GM19324 (cell line): ENCODE measurements around the gene CAMKV.
"Not testable (repeated sequence)": the region's sequence is repeated elsewhere in the genome, so short reads cannot be mapped to it uniquely, and the experiment has no call there.

ENCODE experiments used
- ATAC-seq: cut with Tn5 transposase; IDR thresholded peaks from one replicate; pipeline ENCODE4 v1.9.1; 2021; ENCODE audit warnings: mild to moderate bottlenecking, moderate library complexity; ENCODE audit not compliant: unreplicated experiment, low FRiP score

CAMKV gene, protein sequence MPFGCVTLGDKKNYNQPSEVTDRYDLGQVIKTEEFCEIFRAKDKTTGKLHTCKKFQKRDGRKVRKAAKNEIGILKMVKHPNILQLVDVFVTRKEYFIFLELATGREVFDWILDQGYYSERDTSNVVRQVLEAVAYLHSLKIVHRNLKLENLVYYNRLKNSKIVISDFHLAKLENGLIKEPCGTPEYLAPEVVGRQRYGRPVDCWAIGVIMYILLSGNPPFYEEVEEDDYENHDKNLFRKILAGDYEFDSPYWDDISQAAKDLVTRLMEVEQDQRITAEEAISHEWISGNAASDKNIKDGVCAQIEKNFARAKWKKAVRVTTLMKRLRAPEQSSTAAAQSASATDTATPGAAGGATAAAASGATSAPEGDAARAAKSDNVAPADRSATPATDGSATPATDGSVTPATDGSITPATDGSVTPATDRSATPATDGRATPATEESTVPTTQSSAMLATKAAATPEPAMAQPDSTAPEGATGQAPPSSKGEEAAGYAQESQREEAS

DNA sequence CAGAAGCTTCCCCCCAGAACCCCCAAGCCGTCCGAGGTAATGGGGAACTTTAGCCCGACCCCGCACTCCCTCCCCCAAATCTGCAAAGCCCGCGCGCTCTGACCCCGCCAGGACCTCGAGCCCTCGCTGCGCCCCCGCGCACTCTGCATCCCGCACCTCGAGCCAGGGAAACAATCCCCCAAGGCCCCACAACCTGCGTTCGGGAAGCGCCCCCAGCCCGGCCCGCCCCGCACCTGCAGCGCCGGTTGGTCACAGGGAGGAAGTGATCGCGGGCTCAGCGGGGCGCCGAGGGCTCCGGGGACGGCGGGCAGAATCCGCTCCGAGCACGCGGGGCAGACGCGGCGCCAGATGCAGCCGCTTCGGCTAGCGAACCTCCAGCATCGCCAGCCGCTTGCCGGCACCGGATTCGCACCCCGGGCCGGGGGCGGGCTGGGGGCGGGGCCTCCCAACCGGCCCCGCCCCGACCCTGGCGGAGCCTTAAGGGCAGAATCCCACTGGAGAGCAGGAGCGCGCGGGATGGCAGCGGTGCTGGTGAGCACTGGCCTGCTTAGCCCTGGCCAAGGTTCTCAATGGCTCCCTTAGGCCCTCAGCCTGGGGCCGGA, at the start of gene CAMKV:
Gene CAMKV, minus strand, starts transcription at position 382 of the 602 bp plus-strand sequence. CDS start 7,518 bp downstream, outside the sequence.
- ATAC-seq: no peak

DNA sequence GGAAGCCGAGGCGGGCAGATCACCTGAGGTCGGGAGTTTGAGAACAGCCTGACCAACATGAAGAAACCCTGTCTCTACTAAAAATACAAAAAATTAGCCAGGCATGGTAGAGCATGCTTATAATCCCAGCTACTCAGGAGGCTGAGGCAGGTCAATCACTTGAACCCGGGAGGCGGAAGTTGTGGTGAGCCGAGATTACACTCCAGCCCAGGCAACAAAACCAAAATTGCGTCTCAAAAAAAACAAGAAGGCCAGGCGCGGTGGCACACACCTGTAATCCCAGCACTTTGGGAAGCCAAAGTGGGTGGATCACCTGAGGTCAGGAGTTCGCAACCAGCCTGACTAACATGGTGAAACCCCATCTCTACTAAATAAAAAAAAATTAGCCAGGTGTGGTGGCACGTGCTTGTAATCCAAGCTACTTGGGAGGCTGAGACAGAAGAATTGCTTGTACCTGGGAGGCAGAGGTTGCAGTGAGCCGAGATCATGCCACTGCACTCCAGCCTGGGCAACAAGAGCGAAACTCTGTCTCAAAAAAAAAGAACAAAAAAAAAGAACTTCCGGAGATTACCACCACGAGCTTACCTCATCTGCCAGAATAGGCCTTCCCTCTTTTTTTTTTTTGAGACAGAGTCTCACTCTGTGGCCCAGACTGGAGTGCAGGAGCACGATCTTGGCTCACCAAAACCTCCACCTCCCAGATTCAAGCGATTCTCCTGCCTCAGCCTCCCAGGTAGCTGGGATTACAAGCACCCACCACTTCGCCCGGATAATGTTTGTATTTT, 48.3 kb upstream of the CAMKV start:
- not testable (repeated sequence) for ATAC-seq

DNA sequence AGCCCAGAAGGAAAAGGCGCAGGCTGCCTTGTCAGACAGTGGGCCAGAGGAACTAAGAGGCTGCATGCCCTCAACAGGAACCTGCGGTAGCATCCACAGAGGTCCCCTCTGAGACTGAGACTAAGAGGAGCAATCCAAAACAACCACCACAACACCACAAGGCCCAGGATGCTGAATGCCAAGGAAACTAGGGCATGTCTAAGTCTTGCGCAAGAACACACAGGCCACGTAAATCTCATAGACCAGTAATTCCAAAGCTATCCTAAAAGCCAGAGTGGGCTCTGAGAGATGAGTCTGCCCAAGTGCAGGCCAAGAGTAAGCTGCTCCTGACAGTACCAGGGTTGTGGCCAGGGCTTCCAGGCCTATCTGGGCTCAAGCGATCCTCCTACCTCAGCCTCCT, 47.0 kb upstream of the CAMKV start:
- no peak for ATAC-seq

DNA sequence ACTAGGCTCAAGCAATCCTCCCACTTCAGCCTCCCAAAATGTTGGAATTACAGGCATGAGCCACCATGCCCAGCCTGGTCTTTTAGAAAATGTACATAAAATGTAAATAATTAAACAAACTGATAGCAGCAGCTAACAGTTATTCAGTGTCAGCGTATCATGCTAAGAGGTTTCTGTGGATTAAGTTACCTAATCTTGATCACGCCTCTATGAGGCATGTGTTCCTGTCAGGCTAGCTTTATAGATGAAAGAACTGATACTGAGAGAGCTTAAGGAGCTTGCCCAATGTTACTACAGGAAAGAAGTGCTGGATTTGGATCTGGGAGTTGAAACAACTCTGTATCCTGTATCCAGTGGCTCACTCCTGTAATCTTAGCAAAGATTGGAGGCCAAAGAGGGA, 45.2 kb upstream of the CAMKV start:
- ATAC-seq: no peak

DNA sequence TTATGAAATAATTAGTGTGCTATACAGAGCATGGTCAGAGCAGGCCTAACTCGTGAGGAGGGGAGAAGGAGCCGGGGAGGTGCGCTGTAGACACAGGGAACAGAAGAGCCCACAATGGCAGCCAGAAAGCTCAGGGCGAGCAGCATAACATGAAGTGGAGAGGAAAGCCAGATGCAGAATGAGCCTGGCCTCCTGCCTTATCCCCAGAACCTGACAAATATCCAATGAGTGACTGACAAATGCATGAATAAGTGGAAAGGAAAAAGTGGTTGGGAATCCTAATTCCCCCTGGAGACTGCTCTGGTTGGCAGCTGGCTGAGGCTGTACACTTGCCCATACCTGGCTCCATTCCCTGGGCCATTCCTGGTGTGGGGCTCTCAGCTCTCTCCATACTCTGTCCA, 43.2 kb upstream of the CAMKV start:
- ATAC-seq: no peak

DNA sequence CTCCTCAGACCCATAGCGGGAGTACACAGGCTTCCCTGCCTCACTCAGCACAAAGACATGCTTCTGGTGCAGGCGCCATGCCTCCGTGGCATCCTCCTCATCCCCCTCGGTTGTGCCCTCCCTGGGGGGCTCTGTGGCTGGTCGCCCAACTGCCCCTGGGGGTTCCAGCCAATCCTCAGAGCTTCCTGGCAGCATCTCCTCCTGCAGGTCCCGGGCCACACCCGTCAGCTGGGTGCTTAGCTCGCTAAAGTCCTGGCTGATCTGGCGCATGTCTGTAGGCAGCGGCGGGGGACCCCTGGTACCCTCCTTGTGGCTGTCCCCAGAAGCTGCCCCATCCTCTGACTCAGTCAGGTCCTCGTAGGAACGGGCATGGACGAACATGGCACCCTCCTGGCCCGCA, 41.9 kb upstream of the CAMKV start:
- ATAC-seq: no peak

DNA sequence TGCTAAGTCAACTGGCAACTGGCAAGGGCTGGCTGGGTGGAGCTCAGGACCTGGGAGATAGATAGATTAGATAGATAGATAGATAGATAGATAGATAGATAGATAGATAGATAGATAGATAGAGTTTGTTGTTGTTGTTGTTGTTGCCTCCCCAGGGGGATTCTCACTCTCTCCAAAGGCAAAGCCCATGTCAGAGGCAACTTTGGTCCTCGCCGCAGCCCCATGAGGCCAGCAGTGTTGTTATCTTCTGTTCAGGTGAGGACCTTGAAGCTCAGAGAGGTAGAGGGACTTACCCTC, 41.4 kb upstream of the CAMKV start:
- ATAC-seq: no peak

DNA sequence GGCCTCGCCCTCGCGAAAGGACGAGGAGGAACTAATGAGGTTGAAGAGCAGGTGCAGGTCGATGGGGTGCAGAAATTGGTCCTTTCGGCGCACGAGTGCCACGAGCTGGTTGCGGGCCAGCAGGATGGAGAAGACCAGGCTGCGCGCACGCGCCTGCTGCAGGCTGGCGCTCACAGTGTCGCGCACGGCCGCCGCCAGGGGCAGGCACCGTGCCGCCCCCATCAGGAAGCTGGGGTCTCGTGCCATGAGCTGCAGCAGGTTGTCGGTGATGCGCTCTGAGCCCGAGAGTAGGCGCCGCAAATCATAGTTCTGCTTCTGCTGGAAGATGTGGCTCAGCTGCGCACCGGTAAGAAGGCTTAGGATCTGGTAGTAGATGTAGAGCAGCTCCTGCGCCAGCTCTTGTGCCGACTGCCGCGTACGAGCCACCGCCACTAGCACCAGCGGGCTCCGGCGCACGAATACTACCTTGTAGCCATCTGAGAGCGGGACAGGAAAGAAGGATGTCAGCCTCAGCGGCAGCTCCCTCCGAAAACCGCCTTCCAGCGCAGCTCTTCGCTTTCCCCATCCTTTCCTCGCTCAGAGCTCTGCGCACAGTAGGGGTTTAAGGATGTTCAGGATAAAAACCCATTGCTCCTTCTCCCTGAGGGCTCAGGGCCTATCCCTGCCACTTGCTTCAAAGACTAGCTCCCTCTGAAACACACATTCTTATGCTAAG, 40.9 kb upstream of the CAMKV start:
- ATAC-seq: no peak

DNA sequence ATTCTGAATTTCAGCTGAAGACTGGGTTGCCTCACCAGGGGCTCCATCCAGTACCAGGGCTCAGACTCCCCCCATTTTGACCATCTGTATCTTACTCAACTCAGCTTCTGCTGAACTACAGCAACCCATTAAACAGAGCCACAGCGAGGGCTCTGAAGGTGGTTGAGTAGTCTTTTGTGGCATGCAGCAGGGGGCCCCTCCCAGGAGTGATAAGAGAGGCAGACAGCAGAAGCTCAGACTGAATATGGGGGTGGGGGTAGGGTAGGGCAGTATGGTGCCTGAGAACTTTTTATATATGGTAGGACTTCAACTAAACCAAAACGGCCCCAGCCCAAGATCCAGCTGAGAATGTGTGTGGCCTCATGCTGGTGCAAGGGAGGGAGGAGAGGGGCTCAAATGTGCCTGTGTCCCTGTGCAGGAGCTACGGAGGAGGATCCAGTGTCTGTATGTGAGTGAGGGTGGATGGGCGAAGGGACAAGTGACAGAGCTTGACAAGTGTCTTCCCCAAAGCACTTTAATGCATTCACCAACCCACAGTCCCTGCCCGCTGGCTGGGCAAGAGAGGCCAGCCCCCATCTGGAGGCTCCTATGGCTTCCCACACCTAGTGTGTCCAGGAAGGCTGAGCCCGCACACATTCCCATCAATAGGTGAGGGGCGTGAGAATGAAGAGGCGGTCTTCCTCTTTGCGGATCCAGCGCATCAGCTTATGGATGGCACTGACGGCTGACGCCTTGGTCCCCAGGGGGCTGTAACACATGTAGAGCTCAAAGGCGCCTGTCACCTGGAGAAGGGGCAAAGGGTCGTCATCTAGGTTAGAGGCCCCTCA, 38.9 kb upstream of the CAMKV start:
- ATAC-seq: no peak

DNA sequence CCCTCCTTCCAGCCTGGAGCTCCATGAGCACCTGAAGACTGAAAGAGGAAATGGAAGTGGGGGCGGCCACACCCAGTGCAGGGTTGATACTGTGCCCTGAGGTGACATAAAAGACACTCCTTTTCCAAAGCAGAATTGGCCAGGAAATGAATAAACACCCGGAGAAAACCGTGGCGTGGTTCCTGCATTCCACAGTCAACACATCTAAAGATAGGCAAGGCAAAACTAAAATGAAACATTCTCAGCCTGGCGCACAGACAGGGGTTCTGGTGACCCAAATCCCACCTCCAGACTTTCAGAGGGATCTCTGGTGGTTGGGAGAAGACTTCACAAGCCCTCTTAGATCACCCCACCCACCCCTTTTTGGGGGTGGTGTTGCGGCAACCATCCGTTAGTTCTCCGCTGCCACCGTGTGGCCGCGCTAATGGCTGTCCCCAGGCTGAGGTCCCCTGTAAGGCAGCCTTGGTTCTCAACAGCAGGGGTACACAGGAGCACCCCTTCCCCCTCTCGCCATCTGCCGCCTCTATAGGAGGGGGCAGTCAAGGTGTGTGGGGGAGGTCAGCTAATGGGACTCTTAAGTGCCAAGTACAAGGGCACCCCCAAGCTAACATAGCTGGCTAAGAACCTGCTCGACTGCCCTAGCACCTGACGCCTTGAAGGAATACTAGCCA, 36.5 kb upstream of the CAMKV start:
- ATAC-seq: no peak

DNA sequence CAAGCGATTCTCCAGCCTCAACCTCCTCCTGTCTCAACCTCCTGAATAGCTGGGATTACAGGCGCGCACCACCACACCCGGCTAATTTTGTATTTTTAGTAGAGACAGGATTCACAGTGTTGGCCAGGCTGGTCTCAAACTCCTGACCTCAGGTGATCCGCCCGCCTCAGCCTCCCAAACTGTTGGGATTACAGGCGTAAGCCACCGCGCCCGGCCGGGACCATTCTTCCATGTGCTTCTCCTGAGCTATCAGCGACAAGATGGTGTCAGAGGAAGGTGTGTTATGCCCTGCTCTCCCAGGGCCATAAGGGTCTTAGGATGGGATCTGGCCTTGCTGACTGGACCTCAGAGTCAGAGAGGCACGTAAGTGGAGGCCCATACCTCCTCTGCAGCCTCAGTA, 34.7 kb upstream of the CAMKV start:
- not testable (repeated sequence) for ATAC-seq

DNA sequence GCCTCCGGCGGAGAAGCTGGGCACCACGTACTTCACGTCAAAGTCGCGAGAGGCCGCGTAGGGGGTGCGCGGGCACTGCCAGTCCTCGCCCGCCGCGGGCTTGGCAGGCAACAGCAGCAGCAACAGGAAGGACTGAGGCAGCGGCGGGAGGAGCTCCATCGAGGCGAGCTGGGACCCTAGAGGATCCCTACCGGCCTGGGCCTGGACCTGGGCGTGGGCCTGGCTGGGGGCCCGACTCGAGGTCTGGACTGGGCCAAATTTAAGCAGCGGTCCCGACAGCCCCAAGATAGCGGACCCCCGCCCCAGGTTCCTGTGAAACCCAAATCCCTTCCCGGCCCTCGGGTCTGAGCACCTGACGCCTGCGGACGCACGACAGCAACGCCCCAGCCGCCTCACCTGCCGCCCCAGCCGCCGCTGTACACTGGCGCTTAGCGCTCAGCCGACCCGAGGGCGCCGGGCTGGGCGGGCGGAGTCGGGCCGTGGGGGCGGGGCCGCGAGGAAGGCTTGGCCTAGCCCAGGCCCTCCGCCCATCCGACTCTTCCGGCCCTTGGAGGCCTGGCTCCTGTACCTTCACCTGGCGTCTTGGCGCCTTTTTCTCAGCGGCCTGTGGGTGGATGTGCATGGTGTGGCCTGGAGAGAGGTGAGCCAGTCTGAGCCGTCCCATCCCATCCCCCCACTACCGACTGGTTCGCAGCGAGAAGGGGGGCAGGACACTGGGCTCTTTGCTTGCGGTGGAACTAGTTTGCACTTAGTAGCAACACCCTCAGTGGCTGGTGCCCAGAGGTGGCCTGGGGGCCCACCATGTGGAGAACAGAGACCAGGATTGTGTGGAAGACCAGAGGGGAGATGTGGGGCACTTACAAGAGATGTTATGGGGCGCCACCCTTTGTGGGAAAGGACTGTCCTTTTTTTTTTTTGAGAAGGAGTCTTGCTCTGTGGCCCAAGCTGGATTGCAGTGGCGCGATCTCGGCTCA, 34.0 kb upstream of the CAMKV start, which contains the start of gene MST1R:
Gene MST1R, minus strand, starts transcription at position 423 of the 974 bp plus-strand sequence. Its CDS starts 264 bp downstream, at position 159.
- no peak for ATAC-seq

DNA sequence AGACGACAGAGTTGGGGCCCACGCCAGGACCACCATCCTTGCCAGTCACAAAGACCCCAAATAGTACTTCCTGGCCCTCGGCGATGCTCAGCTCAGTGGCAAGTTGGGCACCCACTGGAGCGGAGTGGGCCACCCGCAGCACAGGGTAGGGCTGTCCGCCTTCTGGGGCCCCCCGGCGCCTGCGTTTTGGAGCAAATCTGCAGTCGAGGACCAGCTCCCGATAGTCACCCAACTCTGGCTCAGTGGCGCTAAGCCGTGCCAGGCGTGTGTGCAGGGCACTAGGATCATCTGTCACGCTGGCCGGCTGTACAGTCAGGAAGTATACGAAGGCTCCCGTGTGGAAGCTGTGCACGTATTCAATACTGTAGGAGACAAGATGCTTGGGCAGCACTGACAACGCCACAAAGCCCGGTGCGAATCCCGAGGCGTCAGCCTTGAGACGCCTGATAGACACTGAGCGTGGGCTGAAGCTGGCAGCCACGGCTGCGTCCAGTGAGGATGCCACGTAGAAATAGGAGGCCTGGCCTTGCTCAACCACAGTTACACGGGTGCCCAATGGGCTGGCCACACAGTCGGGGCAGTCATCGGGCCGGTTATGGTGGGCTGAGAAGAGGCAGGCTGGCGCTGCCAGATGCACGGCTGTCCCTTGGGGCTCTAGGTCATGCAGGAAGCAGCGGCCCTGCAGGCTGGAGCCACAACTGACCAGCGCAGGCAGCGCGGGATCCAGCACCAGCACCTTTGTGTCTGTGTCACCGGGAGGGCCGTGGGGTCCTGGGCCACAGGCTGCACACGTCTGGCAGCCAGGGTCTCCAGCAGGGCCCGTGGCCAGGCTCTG, 33.0 kb upstream of the CAMKV start:
- no peak for ATAC-seq

DNA sequence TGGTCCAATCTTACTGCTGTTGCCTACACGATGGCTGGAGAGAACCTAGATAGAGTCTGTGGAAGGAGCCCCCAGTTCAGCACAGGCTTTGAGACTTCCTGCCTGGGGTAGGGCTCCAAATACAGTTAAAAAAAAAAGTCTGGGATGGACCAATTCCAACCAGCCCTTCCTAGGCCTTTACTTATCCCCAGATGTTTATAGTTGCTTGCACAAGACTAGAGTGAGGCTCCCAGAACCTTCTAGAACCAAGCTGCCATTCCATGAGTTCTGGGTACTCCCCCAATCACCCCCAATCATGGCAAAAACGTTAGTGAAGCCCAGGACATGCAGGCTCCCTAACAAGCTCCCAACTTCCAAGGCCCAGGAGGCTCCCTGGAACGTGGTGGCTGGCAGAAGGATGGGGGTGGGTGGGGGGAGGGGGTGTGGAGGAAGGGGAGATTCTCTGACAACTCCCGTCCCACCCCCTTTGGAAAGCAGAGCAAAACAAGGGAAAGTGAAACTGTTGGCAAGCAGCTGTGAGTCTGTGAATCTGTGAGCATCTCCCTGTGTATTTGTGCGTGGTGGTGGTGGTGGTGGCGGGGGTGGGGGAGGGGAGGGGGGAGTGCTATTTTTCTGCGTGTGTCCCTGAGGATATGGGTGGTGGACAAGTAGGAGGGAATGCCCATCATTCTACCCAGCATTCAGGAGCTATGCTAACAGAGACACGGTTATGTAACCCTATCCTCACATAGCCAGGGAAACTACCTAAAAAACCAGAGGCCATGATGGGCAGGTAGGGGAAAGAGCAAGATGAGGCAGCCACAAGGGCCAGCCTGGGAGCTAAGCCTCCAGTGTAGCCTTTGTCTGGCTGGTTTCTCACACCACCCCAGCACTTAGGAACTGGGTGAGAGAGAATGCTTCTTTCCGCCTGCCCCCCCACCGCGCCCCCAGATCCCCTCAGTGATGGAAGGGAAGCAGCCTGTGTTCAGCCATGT, 31.9 kb upstream of the CAMKV start:
- no peak for ATAC-seq

DNA sequence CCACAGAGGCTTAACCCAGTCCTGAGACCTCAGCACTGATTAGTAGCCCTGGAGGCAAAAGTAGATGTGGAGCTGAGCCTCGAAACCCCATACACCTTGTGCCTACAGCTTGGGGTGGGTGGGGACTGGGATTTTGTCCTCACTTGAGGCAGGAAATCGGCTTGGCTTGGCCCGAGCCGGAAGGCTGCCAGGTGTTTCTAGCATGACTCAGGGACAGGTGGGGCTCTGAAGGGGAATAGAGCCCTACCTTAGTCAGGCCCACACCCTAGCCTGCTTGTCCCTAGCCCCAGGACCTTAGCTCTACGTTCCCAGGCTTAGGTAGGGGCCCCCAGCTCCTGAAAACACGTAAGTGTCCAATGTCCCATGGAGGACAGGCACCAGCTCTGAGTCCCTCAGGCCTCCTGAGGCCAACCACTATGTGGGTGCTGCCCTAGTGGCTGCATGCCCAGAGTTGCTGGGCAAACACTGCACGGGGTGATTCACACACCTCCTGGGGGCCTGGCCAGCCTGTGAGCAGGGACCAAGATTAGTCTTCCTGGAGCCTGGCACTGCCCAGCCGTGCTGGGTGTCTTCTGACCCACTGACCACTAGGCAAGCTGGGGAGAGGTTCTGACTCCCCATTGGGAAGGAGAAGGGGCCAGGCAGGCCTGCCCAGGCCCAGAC, 30.9 kb upstream of the CAMKV start:
- ATAC-seq: no peak

DNA sequence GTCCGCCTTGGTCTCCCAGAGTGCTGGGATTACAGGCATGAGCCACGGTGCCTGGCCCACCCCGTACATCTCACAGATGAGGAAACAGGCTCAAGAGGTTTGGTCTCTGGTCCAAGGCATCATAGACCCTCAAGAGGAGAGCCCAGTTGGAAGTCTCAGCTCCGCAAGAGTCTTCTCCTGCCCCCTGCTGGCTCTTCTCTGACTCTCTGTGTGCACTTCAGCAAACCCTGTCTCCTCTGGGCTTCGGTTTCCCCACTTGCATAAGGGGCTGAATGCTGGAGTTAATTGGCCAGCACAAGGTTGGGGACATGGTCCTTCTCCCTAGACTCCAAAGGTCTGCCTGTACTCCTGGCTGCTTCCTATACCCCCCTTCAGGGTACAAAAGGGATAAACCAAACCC, 30.1 kb upstream of the CAMKV start:
- no peak for ATAC-seq
